Measurements from ENCODE around the gene FBXW2.
"Not testable (repeated sequence)": the region's sequence is repeated elsewhere in the genome, so short reads cannot be mapped to it uniquely, and the experiment has no call there.

FBXW2 gene

DNA sequence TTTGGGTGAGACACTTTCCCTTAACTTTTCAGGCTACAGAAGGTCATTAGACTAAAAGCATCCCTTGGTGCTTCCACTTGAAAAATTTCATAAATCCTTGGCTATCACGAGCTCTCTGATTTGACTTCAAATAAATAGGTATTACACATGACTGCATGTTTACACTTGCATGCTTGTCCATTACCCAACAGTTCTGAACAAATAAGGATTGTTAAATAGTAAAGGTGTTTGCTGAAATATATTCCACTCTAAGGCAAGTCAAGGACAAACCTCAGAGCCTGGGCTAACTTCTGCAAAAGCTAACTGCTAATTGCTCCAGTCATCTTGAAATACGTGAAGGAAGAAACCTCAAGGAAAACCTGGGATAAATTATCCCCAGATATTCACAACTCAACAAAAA lies 14.5 kb downstream of the FBXW2 start:
- no peak for DNase-seq (ENCODE audit: low read depth)

GRCh38 chr9:120777229-120777628 lies 16.0 kb downstream of the FBXW2 start:
- no peak for DNase-seq (ENCODE audit: low read depth)

DNA sequence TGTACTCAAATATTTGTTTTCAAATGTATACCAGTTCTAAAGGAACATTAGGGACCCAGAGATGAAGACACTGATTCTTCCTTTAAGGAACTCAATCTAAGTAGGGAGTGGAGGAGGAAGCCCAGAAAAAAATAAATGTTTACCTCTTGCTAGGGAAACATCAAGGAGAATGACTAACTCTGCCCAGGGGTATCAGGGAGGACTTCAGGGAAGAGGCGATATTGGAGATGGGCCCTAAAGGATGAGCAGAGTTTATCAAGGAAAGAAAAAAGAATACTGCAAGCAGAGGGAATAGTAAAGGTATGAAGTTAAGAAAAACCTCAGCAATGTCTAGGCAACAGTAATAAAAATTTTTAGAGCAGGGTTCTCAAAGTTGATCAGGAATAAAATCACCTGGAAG lies 16.4 kb downstream of the FBXW2 start:
- no peak for DNase-seq (ENCODE audit: low read depth)

DNA sequence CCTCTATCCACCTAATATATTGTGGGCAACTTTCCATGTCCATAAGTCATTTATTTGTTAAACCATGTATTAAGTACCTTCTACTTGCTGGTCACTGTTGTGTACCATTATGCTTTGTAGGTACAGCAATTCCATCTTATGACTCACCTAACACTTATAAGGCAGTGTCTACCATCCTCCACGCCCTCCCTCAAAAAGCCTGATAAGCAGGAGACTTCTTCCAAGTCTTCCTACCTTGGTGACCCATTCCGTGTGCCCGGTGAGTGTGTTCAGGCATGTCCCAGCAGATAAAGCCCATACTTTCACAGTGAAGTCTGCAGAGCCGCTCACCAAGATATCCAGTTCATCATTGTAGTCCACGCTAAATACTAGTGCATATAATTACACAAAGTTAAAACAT lies 17.4 kb downstream of the FBXW2 start:
- DNase-seq (ENCODE audit: low read depth) = no peak

DNA sequence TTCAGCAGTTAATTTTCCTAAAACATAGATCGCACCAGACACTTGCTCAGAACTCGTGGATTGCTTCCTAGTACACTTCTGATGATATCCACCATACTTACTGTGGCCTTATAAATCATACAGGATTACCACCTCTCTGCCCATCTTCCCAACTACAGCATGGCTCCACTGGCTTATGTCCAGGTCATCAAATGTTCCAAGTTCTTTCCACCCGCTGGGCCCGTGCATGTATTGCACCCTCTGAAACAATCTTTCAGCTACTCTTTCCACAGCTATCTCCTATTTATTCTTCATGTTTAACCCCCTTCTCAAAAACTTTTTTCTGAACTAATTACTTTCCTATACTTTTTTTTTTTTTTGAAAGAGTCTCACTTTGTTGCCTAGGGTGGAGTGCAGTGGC lies 18.5 kb downstream of the FBXW2 start:
- DNase-seq (ENCODE audit: low read depth) = no peak

DNA sequence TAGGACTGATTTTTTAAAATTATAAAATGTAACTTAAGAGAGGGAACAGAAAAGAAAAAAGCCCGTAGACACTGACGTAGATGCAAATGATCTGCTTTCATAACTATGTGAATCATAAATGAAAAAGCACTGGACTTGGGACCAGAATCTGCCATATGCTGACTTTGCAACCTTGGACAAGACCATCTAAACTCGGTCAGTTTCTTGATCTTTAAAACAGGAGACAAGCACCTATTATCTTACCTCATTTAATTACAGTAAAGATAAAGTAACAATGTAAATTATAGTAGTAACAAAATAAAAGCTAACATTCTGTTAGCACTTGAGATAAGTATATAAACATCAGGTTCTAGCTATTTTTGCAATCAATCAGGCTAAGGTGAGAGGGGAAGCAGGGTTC lies 20.0 kb downstream of the FBXW2 start:
- no peak for DNase-seq (ENCODE audit: low read depth)

- no peak for DNase-seq (ENCODE audit: low read depth)
Measured at GRCh38 chr9:120770931-120771330, 22.3 kb downstream of the FBXW2 start.

GRCh38 chr9:120768886-120769285 lies 24.3 kb downstream of the FBXW2 start:
- DNase-seq (ENCODE audit: low read depth) = no peak

GRCh38 chr9:120768247-120768646 lies 25.0 kb downstream of the FBXW2 start:
- DNase-seq (ENCODE audit: low read depth) = no peak

GRCh38 chr9:120767451-120767850 lies 25.8 kb downstream of the FBXW2 start:
- no peak for DNase-seq (ENCODE audit: low read depth)

- DNase-seq (ENCODE audit: low read depth) = no peak
Measured at GRCh38 chr9:120765910-120766425, 27.2 kb downstream of the FBXW2 start.

- no peak for DNase-seq (ENCODE audit: low read depth)
Measured at GRCh38 chr9:120764476-120764875, 28.7 kb downstream of the FBXW2 start.

DNA sequence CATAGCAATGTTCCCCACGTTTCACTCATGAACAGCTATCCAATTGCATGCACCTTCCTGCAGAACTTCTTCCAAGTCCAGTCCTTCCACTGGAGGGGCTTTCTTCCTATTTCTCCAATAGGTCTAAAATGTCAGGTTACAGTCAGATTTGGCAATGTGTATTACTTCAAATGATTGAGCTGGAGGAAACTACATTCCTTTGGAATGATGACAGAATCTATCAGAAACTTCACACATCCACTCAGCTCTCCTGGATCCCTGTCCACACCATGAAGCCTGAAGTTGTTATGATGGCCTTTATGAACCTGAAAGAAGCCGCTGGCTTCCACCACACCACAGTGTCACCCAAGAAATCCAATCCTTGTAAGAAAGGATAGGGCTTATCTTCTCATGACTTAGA lies 32.2 kb downstream of the FBXW2 start:
- no peak for DNase-seq (ENCODE audit: low read depth)

DNA sequence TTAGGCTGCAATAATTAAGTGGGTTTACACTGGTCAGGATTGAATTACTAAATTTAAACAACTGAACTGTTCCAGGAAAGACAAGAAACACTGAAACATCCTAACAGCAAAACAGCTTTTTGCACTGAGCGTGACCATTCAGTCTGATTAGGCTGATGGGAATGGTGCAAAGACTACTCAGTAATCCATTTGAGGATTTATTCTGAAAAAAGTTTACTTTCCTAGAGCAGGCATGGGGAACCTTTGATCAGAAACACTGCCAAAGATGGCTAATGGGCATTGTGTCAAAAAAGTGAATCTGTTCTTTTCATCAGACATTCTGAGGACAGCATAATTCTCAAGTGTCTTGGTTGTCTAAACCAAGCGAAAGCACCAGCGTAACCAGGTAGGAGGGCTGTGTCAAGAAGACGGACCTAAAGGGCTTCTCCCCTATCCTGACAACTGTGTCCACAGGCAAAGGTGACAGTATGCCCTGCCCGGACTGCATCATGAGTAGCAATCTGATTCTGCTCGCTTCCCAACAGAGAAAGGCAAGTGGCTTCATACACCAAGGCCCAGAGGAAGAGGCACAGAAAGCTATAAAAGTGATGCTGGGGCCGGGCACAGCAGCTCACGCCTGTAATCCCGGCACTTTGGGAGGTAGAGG lies 33.3 kb downstream of the FBXW2 start:
- no peak for DNase-seq (ENCODE audit: low read depth)

DNA sequence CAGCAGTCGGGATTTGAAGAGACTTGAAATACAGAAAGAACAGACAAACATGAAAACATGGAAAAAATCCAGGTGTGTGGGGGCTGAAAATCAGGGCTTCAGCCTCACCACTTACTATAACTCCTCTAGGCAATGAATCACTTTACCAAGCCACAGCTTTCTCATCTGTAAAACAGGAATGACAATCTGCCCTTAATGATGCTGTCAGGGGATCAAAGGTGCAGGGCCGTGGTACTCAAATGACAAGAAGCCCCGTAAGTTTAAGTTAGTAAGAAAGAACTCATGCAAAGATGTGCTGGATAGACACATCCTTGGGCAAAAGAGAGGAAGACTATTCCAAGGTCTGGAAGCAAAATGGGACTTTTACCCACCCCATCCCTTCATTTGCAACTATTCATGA lies 34.7 kb downstream of the FBXW2 start:
- no peak for DNase-seq (ENCODE audit: low read depth)

DNA sequence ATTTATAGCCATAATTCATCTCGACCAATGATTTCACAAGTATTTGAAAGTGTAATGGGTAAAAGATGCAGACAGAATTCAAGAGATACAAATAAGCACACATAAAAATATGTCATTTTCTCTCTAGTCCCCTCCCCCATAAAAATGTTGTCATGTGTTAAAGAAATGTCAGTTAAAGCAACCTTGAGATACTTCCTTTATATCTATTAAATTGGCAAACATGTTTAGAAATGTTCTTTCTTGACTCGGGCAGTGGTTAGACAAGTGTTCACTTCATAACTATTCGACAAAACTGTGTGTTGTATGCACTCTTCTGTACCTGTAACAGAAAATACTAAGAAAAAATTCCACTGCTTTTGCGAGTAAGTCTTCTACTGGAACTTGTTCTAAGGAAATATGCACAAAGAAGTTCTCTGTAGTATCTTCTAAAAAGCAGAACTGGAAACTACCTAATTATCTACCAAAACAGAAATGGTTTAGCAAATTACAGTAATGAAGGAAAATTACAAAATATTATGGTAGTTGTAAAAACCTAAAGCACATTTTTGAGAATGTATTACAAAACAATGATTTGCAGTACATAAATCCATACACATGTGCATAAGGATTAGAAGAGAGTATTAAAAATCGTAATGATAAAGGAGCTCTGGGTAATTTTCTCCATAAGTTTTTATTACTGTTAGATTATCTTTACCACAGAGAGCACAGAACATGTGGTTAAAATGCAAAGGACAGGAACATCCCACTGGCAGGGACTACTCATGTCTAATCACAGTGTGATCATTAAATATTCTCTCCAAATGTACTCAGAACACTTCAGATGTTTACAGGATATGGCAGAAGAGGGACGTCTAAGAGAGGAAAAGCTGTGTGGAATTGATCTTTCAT lies 35.9 kb downstream of the FBXW2 start:
- no peak for DNase-seq (ENCODE audit: low read depth)

GRCh38 chr9:120756531-120756930 lies 36.7 kb downstream of the FBXW2 start:
- no peak for DNase-seq (ENCODE audit: low read depth)

GRCh38 chr9:120755810-120756434 lies 37.3 kb downstream of the FBXW2 start:
- peak; percentile 13 for DNase-seq (ENCODE audit: low read depth)

DNA sequence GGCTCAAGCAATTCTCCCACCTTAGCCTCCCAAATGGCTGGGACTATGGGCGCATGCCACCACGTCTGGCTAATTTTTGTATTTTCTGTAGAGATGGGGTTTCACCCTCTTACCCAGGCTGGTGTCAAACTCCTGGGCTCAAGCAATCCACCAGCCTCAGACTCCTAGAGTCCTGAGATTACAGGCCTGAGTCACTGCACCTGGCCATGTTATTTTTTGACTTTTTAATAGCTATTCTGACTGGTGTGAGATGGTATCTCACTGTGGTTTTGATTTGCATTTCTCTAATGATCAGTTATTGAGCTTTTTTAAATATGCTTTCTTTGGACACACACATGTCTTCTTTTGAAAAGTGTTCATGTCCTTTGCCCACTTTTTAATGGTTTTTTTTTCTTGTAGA lies 38.2 kb downstream of the FBXW2 start:
- DNase-seq (ENCODE audit: low read depth) = no peak

DNA sequence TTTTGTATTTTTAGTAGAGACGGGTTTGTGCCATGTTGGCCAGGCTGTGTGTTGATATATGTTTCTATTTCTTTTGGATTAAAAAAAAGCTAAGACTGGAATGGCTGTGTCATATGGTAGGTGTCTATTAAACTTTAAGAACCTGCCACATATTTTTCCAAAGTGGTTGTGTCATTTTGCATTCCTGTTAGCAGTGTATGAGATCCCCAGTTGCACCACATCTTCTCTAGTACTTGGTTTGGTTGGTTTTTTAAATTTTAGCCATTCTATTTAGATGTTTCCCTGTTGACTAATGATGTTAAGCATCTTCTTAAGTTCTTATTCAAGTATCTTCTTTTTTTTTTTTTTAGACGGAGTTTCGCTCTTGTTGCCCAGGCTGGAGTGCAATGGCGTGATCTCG lies 42.8 kb downstream of the FBXW2 start:
- no peak for DNase-seq (ENCODE audit: low read depth)

DNA sequence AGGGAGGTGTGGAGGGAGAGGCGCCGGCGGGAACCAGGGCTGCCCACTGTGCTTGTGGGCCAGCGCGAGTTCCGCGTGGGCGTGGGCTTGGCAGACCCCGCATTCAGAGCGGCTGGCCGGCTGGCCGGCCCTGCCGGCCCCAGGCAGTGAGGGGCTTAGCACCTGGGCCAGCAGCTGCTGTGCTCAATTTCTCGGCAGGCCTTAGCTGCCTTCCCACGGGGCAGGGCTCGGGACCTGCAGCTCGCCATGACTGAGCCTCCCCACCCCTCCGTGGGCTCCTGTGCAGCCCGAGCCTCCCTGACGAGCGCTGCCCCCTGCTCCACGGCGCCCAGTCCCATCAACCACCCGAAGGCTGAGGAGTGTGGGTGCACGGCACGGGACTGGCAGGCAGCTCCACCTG lies 46.9 kb downstream of the FBXW2 start:
- not testable (repeated sequence) for DNase-seq (ENCODE audit: low read depth)

- DNase-seq (ENCODE audit: low read depth) = no peak
Measured at GRCh38 chr9:120745278-120745677, 47.9 kb downstream of the FBXW2 start.

GRCh38 chr9:120742951-120743416 lies 50.2 kb downstream of the FBXW2 start:
- DNase-seq (ENCODE audit: low read depth) = no peak
